H1 (cell line): ENCODE results near the gene RASSF3. TPM values are rescaled to one million over a fixed set of nuclear protein-coding genes. Genes with fewer than 3 reads are reported as not detected.
"Not testable (repeated sequence)": the region's sequence is repeated elsewhere in the genome, so short reads cannot be mapped to it uniquely, and the experiment has no call there.

Experiments used
- CTCF ChIA-PET: fragments of 300-600 bp; sonication (Branson Sonifier 250); formaldehyde crosslinking; loops from one replicate; lab custom pipeline; 2021; ENCODE audit not compliant: partially characterized antibody; lab: Charles Lee
- POLR2A ChIA-PET: fragments of 300-600 bp; sonication (Branson Sonifier 250); formaldehyde crosslinking; loops from one replicate; lab custom pipeline; 2021; ENCODE audit warnings: inconsistent platforms; ENCODE audit not compliant: partially characterized antibody; lab: Charles Lee
- DNase-seq, 2 experiments: peaks; one replicate each; pipeline versions ENCODE4 v3.0.0 to v3.0.0-alpha.2; 2010 to 2022; ENCODE audit warnings: low spot score in 2 of 2, low read depth in 1 of 2, mixed read lengths in 1 of 2
- FAIRE-seq: peaks from 2 replicates; lab custom pipeline; 2011; peaks lifted over from hg19 to GRCh38; lab: Jason Lieb, UNC
- H2AFZ ChIP-seq: 2 replicates; pipeline ENCODE4 v1.8.1; 2012; ENCODE audit warnings: low read length, inconsistent platforms
- H2AK5ac ChIP-seq: 2 replicates; pipeline ENCODE4 v1.6.1; 2013; ENCODE audit warnings: low read depth, low read length
- H2BK120ac ChIP-seq: replicated peaks from 2 replicates; pipeline ENCODE3; 2013; ENCODE audit warnings: low read depth, low read length, inconsistent platforms
- H2BK12ac ChIP-seq: 2 replicates; pipeline ENCODE4 v1.6.1; 2013; ENCODE audit warnings: low read depth, low read length
- H2BK15ac ChIP-seq: 2 replicates; pipeline ENCODE4 v1.6.1; 2013; ENCODE audit warnings: low read length
- H2BK20ac ChIP-seq: 2 replicates; pipeline ENCODE4 v1.6.1; 2013; ENCODE audit warnings: low read length
- H2BK5ac ChIP-seq: 2 replicates; pipeline ENCODE4 v1.6.1; 2013; ENCODE audit warnings: low read depth, low read length
- H3K14ac ChIP-seq: 2 replicates; pipeline ENCODE4 v1.6.1; 2013; ENCODE audit warnings: inconsistent platforms; ENCODE audit not compliant: insufficient read length
- H3K18ac ChIP-seq: 2 replicates; pipeline ENCODE4 v1.6.1; 2013; ENCODE audit warnings: low read length; ENCODE audit errors: extremely low read depth
- H3K23ac ChIP-seq: 2 replicates; pipeline ENCODE4 v1.6.1; 2013; ENCODE audit warnings: inconsistent platforms; ENCODE audit not compliant: insufficient read length
- H3K23me2 ChIP-seq: 2 replicates; pipeline ENCODE4 v1.6.1; 2013; ENCODE audit warnings: low read depth, low read length
- H3K27ac ChIP-seq: 2 replicates; pipeline ENCODE4 v1.6.1; 2011; ENCODE audit warnings: low read depth, low read length, inconsistent platforms
- H3K27me3 ChIP-seq, 4 experiments: replicated peaks in 1 of 4; 1 replicate in 1 of 4; 2 replicates in 3 of 4; pipeline versions ENCODE4 v1.6.1 to v1.8.1; 2011 to 2013; ENCODE audit warnings: low read length in 3 of 4, mild to moderate bottlenecking in 3 of 4, inconsistent platforms in 2 of 4, mixed read lengths in 2 of 4, moderate library complexity in 1 of 4; ENCODE audit not compliant: control insufficient read depth in 3 of 4, insufficient read depth in 3 of 4; ENCODE audit errors: extremely low read depth in 1 of 4
- H3K36me3 ChIP-seq, 4 experiments: 2 replicates each; pipeline versions ENCODE4 v1.6.1 to v1.8.1; 2011 to 2013; ENCODE audit warnings: mild to moderate bottlenecking in 4 of 4, low read length in 3 of 4, moderate library complexity in 2 of 4, control low read depth in 1 of 4, inconsistent platforms in 1 of 4; ENCODE audit not compliant: insufficient read depth in 4 of 4, control insufficient read depth in 2 of 4
- H3K4ac ChIP-seq: replicated peaks from 2 replicates; pipeline ENCODE3; 2013; ENCODE audit warnings: low read length, low read depth, mixed read lengths, inconsistent platforms; ENCODE audit not compliant: insufficient read length
- H3K4me1 ChIP-seq, 4 experiments: replicated peaks in 1 of 4; 1 replicate in 1 of 4; 2 replicates in 3 of 4; pipeline versions ENCODE4 v1.6.1 to v1.8.1; 2011 to 2013; ENCODE audit warnings: low read length in 3 of 4, inconsistent platforms in 2 of 4, mixed read lengths in 1 of 4; ENCODE audit not compliant: insufficient read depth in 4 of 4, control insufficient read depth in 3 of 4
- H3K4me2 ChIP-seq, 2 experiments: 2 replicates each; pipeline versions ENCODE4 v1.6.1 to v1.8.1; 2011 to 2013; ENCODE audit warnings: low read depth in 2 of 2, low read length in 2 of 2, control low read depth in 1 of 2, inconsistent platforms in 1 of 2, mild to moderate bottlenecking in 1 of 2; ENCODE audit not compliant: insufficient read depth in 1 of 2
- H3K4me3 ChIP-seq, 4 experiments: fragments of 200-600, 300-600 bp in 1 of 4; sonication (generic), shearing (Covaris generic), sonication (Bioruptor Twin) in 1 of 4; 2 replicates each; pipeline versions ENCODE4 v1.5.1 to v1.8.1; 2011 to 2016; ENCODE audit warnings: low read length in 4 of 4, low read depth in 3 of 4, control low read depth in 2 of 4, inconsistent platforms in 2 of 4, mild to moderate bottlenecking in 2 of 4, mixed read lengths in 1 of 4, moderate library complexity in 1 of 4; ENCODE audit not compliant: insufficient read depth in 2 of 4; ENCODE audit errors: extremely low read depth in 1 of 4
- H3K56ac ChIP-seq: replicated peaks from 2 replicates; pipeline ENCODE3; 2013; ENCODE audit warnings: low read depth, mild to moderate bottlenecking, mixed read lengths, low read length, inconsistent platforms; ENCODE audit not compliant: insufficient read length
- H3K79me1 ChIP-seq: 2 replicates; pipeline ENCODE4 v1.6.1; 2013; ENCODE audit warnings: low read depth, low read length, control low read depth
- H3K79me2 ChIP-seq, 2 experiments: 2 replicates each; pipeline versions ENCODE4 v1.6.1 to v1.8.1; 2012 to 2013; ENCODE audit warnings: low read length in 2 of 2, mild to moderate bottlenecking in 2 of 2, inconsistent platforms in 1 of 2; ENCODE audit not compliant: insufficient read depth in 2 of 2, control insufficient read depth in 1 of 2
- H3K9ac ChIP-seq, 4 experiments: replicated peaks in 1 of 4; 1 replicate in 1 of 4; 2 replicates in 3 of 4; pipeline versions ENCODE4 v1.6.1 to v1.8.1; 2011 to 2013; ENCODE audit warnings: low read depth in 3 of 4, low read length in 3 of 4, control low read depth in 2 of 4, mild to moderate bottlenecking in 2 of 4, moderate library complexity in 2 of 4, inconsistent platforms in 1 of 4; ENCODE audit errors: extremely low read depth in 1 of 4
- H3K9me3 ChIP-seq, 2 experiments: 2 replicates each; pipeline versions ENCODE4 v1.6.1 to v1.8.1; 2012 to 2013; ENCODE audit warnings: mild to moderate bottlenecking in 2 of 2, moderate library complexity in 2 of 2, control low read depth in 1 of 2, inconsistent platforms in 1 of 2, low read depth in 1 of 2, low read length in 1 of 2, mixed read lengths in 1 of 2; ENCODE audit not compliant: insufficient read depth in 2 of 2
- H4K20me1 ChIP-seq, 2 experiments: replicated peaks in 1 of 2; 2 replicates each; pipeline versions ENCODE3 to v1.8.1; 2011 to 2013; ENCODE audit warnings: inconsistent platforms in 2 of 2, low read length in 2 of 2, mild to moderate bottlenecking in 1 of 2; ENCODE audit not compliant: insufficient read depth in 2 of 2, control insufficient read depth in 1 of 2
- H4K5ac ChIP-seq: 2 replicates; pipeline ENCODE4 v1.6.1; 2013; ENCODE audit warnings: low read length, low read depth, mixed read lengths, inconsistent platforms; ENCODE audit not compliant: insufficient read length
- H4K8ac ChIP-seq: 2 replicates; pipeline ENCODE4 v1.8.0; 2013; ENCODE audit warnings: mild to moderate bottlenecking, moderate library complexity, low read length, inconsistent platforms; ENCODE audit not compliant: insufficient read depth; ENCODE audit errors: extremely low read depth
- H4K91ac ChIP-seq: replicated peaks from 2 replicates; pipeline ENCODE3; 2013; ENCODE audit warnings: low read length, mixed read lengths, inconsistent platforms; ENCODE audit not compliant: insufficient read length
- WGBS, 2 experiments: shearing (Covaris generic) in 1 of 2; methylation state at CpG; one replicate each; pipeline versions ENCODE4 v1.1.6 to v1.1.7; 2013 to 2015; ENCODE audit warnings: low lambda C conversion rate in 2 of 2, mixed read lengths in 2 of 2, inconsistent platforms in 1 of 2, low coverage in 1 of 2, missing lambda C conversion rate in 1 of 2; ENCODE audit not compliant: insufficient replicate concordance in 2 of 2, insufficient coverage in 1 of 2, insufficient read length in 1 of 2; ENCODE audit errors: extremely low coverage in 1 of 2, missing lambda C conversion rate in 1 of 2; 5-methylcytosine and 5-hydroxymethylcytosine counted together
- polyA plus RNA-seq, 7 experiments: library from polyadenylated mRNA; depleted of rRNA in 3 of 7; stranded (reverse) in 5 of 7; unstranded in 2 of 7; fragments of >200 nt in 5 of 7; fragments of 200-250 nt in 2 of 7; gene quantifications; 1 replicate in 5 of 7; 2 replicates in 1 of 7; 4 replicates in 1 of 7; pipeline versions ENCODE4 v1.2.1 to v1.2.3, GENCODE V29; 2011 to 2013; ENCODE audit warnings: missing spikeins in 2 of 7, mixed read lengths in 2 of 7
- total RNA-seq: library from RNA; stranded (reverse); fragmentation: NEBNext Ultra II Directional; extraction: Animal tissue kit (Norgen Biotek cat#: 25700); gene quantifications from 2 replicates; pipeline ENCODE4 v1.2.1, GENCODE V29; 2021

RASSF3 gene
- total and polyA plus RNA-seq, 2 of the 8 experiments (the other 6 are each of a cell fraction or from before 2014, with no cell fraction given), result 19.1 to 64.3 TPM

- DNase-seq, H2AK5ac ChIP-seq, H4K20me1 ChIP-seq, H2BK20ac ChIP-seq, H4K8ac ChIP-seq, H2BK120ac ChIP-seq, H3K18ac ChIP-seq, H3K23me2 ChIP-seq, H3K4me1 ChIP-seq, H3K4me2 ChIP-seq, H3K9ac ChIP-seq, H3K56ac ChIP-seq, H3K4me3 ChIP-seq, H2BK15ac ChIP-seq, H3K23ac ChIP-seq, POLR2A ChIA-PET, H4K91ac ChIP-seq, H3K36me3 ChIP-seq, H2BK12ac ChIP-seq, H2AFZ ChIP-seq, H3K27me3 ChIP-seq, H3K27ac ChIP-seq, H4K5ac ChIP-seq, FAIRE-seq, H3K4ac ChIP-seq, H3K9me3 ChIP-seq, H3K14ac ChIP-seq: not testable (repeated sequence)
- WGBS, 2 experiments, result 85% methylated on average over 2 of the region's 2 CpGs; no CpG with 5 or more reads in 1 of the 2 experiments
- CTCF ChIA-PET, result interaction anchor here (1.2 kb wide), 1 partner anchor 41 kb away, joined by 4 read pairs; no protein-coding TSS in a partner anchor
- H3K79me1 ChIP-seq, result peaks cover 11% of the 10 kb centered on the region; the same call in 1 of the 2 replicates
- H2BK5ac ChIP-seq, result 0 out of 2 replicates have a peak overlapping the region, but pooled peaks have one; percentile 9
- peaks cover 11 to 82% of the 10 kb centered on the region in 2 experiments for H3K79me2 ChIP-seq
These were observed 43.6 kb downstream of the RASSF3 start for GRCh38 chr12:64653907-64654306.
